Tibial nerve (tissue), 4 donors: ENCODE data around the gene PRPF40A. TPM values are rescaled to one million over a fixed set of nuclear protein-coding genes. Genes with fewer than 3 reads are reported as not detected.
A peak's percentile ranks its signal among the peaks of the same experiment; 100 is the strongest.
"Not testable (repeated sequence)": the region's sequence is repeated elsewhere in the genome, so short reads cannot be mapped to it uniquely, and the experiment has no call there.

Source experiments
- DNase-seq, 2 donors: peaks; one replicate each; pipeline ENCODE4 v3.0.0-alpha.2; 2019; ENCODE audit warnings: low spot score in 2 of 2
- H3K27ac ChIP-seq, 4 donors: fragments of 200-600 bp; sonication (generic) in 3 of 4; one replicate each; pipeline ENCODE4 v1.5.1; 2017 to 2019; ENCODE audit warnings: mild to moderate bottlenecking in 1 of 4
- H3K27me3 ChIP-seq, 2 donors: fragments of 200-600 bp; sonication (generic) in 1 of 2; one replicate each; pipeline versions ENCODE4 v1.5.1 to v1.6.0; 2017 to 2019
- H3K36me3 ChIP-seq, 3 donors: fragments of 200-600 bp; sonication (generic); one replicate each; pipeline ENCODE4 v1.5.1; 2018 to 2019
- H3K4me1 ChIP-seq, 4 donors: fragments of 200-600 bp; sonication (generic) in 3 of 4; one replicate each; pipeline ENCODE4 v1.5.1; 2017 to 2019
- H3K4me3 ChIP-seq, 4 donors: fragments of 200-600 bp; sonication (generic) in 3 of 4; one replicate each; pipeline ENCODE4 v1.5.1; 2017 to 2019; ENCODE audit warnings: mild to moderate bottlenecking in 1 of 4, moderate library complexity in 1 of 4
- H3K9me3 ChIP-seq, 4 donors: fragments of 200-600 bp; sonication (generic) in 3 of 4; one replicate each; pipeline ENCODE4 v1.5.1; 2017 to 2019
- EP300 ChIP-seq, 2 donors: sonication (generic); formaldehyde crosslinking; IDR thresholded peaks; one replicate each; pipeline ENCODE4 v1.6.1; 2017; ENCODE audit warnings: antibody characterized with exemption in 2 of 2, mild to moderate bottlenecking in 1 of 2
- POLR2A ChIP-seq, 2 donors: fragments of 450-650 bp; IDR thresholded peaks; one replicate each; pipeline ENCODE4 v1.6.1; 2017; ENCODE audit warnings: antibody characterized with exemption in 2 of 2, mild to moderate bottlenecking in 2 of 2, moderate library complexity in 2 of 2
- WGBS, 2 donors: methylation state at CpG; one replicate each; pipeline ENCODE4 v1.1.5; 2018; 5-methylcytosine and 5-hydroxymethylcytosine counted together
- total RNA-seq, 4 donors: library from RNA; depleted of rRNA; stranded (reverse); fragments of >200 nt; gene quantifications; one replicate each; pipeline ENCODE4 v1.1.0, GENCODE V29; 2016
- TF ChIP-seq, protein P1 (sequence below), 5 experiments: fragments of 200-600 bp in 3 of 5; fragments of 450-650 bp in 2 of 5; sonication (generic) in 3 of 5; IDR thresholded peaks; one replicate each; pipeline ENCODE4 v1.5.1; 2016 to 2019; ENCODE audit warnings: antibody characterized with exemption in 5 of 5, mild to moderate bottlenecking in 3 of 5, moderate library complexity in 2 of 5

PRPF40A gene
- total RNA-seq, 4 donors from 2014 or later, result 66.4 to 97.7 (median 77.6) TPM

DNA sequence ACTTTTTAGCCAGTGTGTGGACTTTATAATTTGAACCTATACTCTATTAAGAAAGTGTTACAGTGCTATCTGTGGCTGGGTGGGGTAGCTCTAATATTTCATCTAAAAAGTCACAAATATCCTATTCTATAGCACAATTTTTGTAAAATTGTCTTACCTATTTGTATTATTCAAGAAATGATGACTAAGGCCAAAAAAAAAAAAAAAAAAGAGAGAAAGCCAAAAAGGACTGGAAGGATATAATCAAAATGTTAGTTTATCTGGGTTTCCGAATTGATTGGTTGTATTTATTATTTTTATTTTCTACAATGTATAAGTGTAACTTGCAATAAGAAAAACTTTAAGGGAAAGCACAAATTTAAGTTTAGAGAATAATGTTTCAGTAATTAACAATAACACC is 6.7 kb upstream of the PRPF40A start:
- Histone ChIP-seq H3K36me3 (peaks cover 0 to 4% (median 0%) of the 10 kb centered on the region in 3 donors), H3K27ac (no peak overlapping the region), H3K4me3 (no peak overlapping the region), H3K4me1 (peaks cover 0 to 50% (median 13%) of the 10 kb centered on the region in 4 donors), H3K9me3 (no peaks in the 10 kb centered on the region), H3K27me3 (no peaks in the 10 kb centered on the region)
- 89 to 97% methylated on average over 1 of the region's 1 CpG for WGBS, 2 donors
- no peak for DNase-seq
- TF ChIP-seq EP300 (IDR thresholded peaks at IDR 0.05) (no peak), POLR2A (IDR thresholded peaks at IDR 0.05) (no peak)
- TF ChIP-seq, protein P1, sequence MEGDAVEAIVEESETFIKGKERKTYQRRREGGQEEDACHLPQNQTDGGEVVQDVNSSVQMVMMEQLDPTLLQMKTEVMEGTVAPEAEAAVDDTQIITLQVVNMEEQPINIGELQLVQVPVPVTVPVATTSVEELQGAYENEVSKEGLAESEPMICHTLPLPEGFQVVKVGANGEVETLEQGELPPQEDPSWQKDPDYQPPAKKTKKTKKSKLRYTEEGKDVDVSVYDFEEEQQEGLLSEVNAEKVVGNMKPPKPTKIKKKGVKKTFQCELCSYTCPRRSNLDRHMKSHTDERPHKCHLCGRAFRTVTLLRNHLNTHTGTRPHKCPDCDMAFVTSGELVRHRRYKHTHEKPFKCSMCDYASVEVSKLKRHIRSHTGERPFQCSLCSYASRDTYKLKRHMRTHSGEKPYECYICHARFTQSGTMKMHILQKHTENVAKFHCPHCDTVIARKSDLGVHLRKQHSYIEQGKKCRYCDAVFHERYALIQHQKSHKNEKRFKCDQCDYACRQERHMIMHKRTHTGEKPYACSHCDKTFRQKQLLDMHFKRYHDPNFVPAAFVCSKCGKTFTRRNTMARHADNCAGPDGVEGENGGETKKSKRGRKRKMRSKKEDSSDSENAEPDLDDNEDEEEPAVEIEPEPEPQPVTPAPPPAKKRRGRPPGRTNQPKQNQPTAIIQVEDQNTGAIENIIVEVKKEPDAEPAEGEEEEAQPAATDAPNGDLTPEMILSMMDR (IDR thresholded peaks at IDR 0.05), result no peak

DNA sequence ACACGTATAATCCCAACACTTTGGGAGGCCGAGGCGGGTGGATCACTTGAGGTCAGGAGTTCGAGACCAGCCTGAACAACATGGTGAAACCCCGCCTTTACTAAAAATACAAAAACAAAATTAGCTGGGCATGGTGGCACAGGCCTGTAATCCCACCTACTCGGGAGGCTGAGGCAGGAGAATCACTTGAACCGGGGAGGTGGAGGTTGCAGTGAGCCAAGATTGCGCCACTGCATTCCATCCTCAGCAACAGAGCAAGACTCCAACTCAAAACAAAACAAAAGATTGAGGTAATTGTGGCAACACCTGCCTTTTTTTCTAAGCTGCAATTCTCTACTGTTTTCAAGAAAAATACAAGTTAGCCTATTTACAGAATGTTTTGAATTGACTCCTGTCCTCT is 5.4 kb upstream of the PRPF40A start:
- not testable (repeated sequence) for H3K27ac ChIP-seq, H3K4me3 ChIP-seq, H3K36me3 ChIP-seq, H3K27me3 ChIP-seq, H3K9me3 ChIP-seq, DNase-seq
- WGBS, 2 donors, result 94 to 97% methylated on average over 8 of the region's 8 CpGs
- peaks cover 0 to 50% (median 13%) of the 10 kb centered on the region in 4 donors for H3K4me1 ChIP-seq

DNA sequence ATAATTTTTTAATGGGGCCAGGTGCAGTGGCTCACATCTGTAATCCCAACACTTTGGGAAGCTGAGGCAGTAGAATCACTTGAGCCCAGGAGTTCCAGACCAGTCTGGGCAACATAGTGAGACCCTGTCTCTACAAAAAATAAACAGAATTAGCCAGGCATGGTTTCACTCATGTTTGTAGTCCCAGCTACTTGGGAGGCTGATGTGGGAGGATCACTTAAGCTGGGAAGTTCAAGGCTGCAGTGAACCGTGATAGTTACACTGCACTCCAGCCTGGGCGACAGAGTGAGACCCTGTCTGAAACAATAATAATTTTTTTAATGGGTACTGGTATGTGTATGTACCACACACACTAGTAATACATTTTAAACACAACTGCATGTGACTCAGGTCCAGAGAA is 3.5 kb upstream of the PRPF40A start:
- Histone ChIP-seq H3K4me1 (peaks cover 0 to 60% (median 16%) of the 10 kb centered on the region in 4 donors), H3K27me3 (no peaks in the 10 kb centered on the region), H3K27ac (no peak overlapping the region), H3K9me3 (no peaks in the 10 kb centered on the region), H3K4me3 (no peak overlapping the region), H3K36me3 (peaks cover 0 to 4% (median 0%) of the 10 kb centered on the region in 3 donors)
- no peak for DNase-seq
- 76 to 82% methylated on average over 2 of the region's 2 CpGs for WGBS, 2 donors
- TF ChIP-seq POLR2A (IDR thresholded peaks at IDR 0.05), result no peak
- TF ChIP-seq EP300 (IDR thresholded peaks at IDR 0.05), result no peak
- TF ChIP-seq, protein P1 (IDR thresholded peaks at IDR 0.05), result no peak

DNA sequence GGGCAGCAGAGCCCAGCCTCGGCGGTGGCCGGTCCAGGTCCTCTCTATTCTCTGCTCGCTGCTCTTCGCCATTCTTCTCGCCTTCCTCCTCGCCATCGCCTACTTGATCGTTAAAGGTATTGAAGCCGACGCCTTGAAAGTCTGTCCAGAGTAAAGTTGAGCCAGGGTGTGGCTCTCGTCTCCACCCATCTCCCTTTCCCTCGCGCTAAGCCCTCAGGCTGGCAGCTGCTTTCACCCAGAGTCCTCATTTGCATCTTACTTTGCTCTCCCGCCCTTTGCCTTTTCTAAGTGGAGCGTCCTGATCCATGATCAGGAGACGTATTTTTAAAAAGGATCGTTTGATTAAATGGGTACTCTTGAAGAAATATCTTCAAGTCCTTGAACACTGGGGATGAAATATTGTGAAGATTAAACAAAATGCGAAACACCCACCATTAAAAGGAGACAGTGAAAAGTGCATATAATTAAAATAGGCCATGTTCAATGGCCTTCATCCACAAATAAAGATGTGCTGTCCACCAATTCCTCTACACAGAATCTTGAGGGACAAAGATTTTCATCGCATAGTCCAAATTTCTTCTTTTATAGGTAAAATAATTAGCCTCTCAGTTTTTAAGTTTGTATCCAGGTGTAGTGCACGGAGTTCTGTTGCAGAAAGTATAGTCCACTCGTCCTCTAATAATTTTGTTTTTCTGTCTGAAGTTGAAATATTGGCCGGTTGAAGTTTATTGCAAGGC is 1.8 kb upstream of the PRPF40A start:
- WGBS, 2 donors, result 3 to 4% methylated on average over 23 of the region's 23 CpGs
- Histone ChIP-seq H3K36me3 (peaks cover 0 to 9% (median under 1%) of the 10 kb centered on the region in 3 donors), H3K27me3 (no peaks in the 10 kb centered on the region), H3K4me1 (peaks cover 0 to 76% (median 19%) of the 10 kb centered on the region in 4 donors), H3K9me3 (no peaks in the 10 kb centered on the region), H3K4me3 (peak overlapping the region; percentile 81 to 91 (median 88)), H3K27ac (peak overlapping the region; percentile 94 to 99 (median 96))
- TF ChIP-seq POLR2A (IDR thresholded peaks at IDR 0.05) (no peak), EP300 (IDR thresholded peaks at IDR 0.05) (no peak)
- TF ChIP-seq, protein P1 (IDR thresholded peaks at IDR 0.05), result no peak
- DNase-seq, result peak in 1 of 2 donors; percentile 5

DNA sequence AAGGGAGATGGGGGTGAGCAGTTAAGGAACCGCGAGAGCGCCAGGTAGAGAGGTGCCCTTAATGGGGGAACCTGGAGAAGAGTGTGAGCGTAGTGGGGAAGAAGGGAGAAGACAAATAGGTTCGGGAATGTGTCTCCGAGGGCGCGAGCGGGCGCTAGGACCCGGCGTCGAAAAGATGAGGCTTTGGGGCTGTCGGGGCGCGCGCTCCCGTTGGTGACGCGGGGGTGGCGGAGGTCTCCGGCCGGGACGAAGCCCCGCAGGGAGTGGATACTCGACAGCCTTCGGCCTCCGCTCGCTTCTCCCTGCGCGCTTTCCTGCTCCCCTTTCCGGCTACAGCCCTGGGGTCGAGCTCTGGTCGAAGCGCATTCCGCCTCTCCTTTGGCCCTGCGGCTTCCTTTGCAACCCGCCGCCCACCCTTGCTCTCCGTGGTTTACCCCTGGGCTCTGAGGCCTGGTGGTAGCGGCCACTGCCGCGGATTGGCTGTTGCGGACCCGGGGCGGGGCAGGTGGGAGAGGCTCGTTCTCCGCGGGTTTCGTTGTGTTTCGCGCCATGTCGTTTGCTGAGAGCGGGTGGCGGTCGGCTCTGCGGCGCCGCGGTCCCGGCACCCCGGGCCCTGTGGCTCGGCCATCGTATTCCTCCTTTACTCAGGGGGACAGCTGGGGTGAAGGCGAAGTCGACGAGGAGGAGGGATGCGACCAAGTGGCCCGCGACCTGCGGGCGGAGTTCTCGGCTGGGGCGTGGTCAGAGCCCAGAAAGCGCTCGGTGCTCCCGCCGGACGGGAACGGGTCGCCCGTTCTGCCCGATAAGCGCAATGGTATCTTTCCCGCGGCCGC is 1.0 kb upstream of the PRPF40A start, which contains the start of gene ARL6IP6:
Gene ARL6IP6 (plus strand): TSS at position 545 of the 833 bp plus-strand sequence. CDS start 5 bp downstream, at position 550.
- peak within 1 kb of the TSS; percentile 94 to 99 (median 96) for H3K27ac ChIP-seq
- no peaks in the 10 kb centered on the region for H3K9me3 ChIP-seq
- H3K36me3 ChIP-seq, result peaks cover 0 to 14% (median 7%) of the 10 kb centered on the region in 3 donors
- H3K4me1 ChIP-seq, result peaks cover 0 to 76% (median 19%) of the 10 kb centered on the region in 4 donors
- WGBS, 2 donors, result 0% methylated on average over 41 to 65 of the region's 87 CpGs
- DNase-seq, result peak; percentile 89 to 90
- TF ChIP-seq POLR2A (IDR thresholded peaks at IDR 0.05) (peak; percentile 69 to 73), EP300 (IDR thresholded peaks at IDR 0.05) (peak in 1 of 2 donors; percentile 85)
- TF ChIP-seq, protein P1 (IDR thresholded peaks at IDR 0.05), result peak in 2 of 5 experiments; percentile 47 to 60
- H3K27me3 ChIP-seq, result no peaks in the 10 kb centered on the region
- H3K4me3 ChIP-seq, result peak within 1 kb of the TSS; percentile 81 to 91 (median 88)
